ENCODE results near the gene MAT2A. TPM values are rescaled to one million over a fixed set of nuclear protein-coding genes. Genes with fewer than 3 reads are reported as not detected.

MAT2A gene
- total and polyA plus RNA-seq, 9 of the 15 experiments (the other 6 are each of a cell fraction or from before 2014, with no cell fraction given) = 130 to 1,027 (median 240) TPM

GRCh38 chr2:85560812-85561279 lies 21.9 kb downstream of the MAT2A start (continued):
- TF ChIP-seq KAT7 (CRISPR knock-in tag; IDR thresholded peaks at IDR 0.05; ENCODE audit: borderline replicate concordance) = 0 out of 2 replicates have a peak, but pooled peaks have one; percentile 14
- peak; percentile 54 for TF ChIP-seq CHD1 (IDR thresholded peaks at IDR 0.05; ENCODE audit: low read length)

DNA sequence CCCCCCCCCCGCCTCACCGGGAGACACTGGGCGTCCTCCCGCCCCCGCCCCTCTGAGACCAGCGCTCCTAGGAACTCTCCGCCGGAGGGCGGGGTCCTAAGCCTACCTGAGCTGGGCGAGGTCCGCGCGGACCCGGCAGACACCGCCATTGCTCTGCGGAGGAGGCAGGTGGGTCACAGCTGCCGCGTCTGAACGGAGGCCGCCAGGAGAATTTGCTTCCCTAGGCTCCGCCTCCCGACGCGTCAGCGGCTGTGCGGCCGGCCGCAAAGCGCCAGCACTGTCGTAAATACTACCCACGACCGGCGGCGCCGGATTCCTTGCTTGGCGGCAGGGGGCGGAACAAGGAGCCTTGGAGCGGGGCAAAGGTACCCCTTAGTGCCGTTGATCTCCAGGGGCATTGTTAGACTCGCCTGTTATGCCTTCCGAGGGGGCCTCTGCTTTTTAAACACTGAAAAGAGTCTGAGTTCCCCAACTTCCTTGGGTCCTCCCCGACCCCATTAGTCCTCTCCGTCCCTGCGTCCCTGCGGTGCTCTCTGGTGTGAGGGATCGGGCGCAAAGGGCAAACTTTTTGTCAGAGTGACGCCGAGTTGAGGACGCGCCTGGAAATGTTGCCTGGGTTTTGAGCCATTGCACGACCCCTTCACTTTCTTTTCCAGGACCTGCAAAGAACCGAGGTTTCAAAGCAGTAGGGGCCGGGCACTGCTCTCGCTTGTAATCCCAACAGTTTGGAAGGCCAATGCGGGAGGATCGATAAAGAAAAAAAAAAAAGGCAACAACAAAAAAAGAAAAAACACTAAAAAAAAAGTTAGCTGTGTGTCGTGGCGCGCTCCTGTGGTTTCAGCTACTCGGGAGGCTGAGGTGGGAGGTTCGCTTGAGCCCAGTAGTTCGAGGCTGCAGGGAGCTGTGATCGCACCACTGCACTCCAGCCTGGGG lies 22.6 kb downstream of the MAT2A start, which contains the start of gene GGCX:
GGCX (minus strand) TSS at position 214 of the 933 bp plus-strand sequence; CDS start at position 149, 65 bp downstream.
- H3K9me3 ChIP-seq (replicated peaks; ENCODE audit: control insufficient read depth, insufficient read depth, low read depth, low read length) = no peaks in the 10 kb centered on the region
- no peaks in the 10 kb centered on the region for H4K20me1 ChIP-seq (replicated peaks; ENCODE audit: control insufficient read depth, insufficient read depth, low read length)
- H3K79me2 ChIP-seq (ENCODE audit: control insufficient read depth, insufficient read depth, low read length) = peaks cover 35% of the 10 kb centered on the region
- 2% methylated on average over 63 of the region's 64 CpGs for WGBS (ENCODE audit: insufficient coverage, low coverage, missing lambda C conversion rate)
- peak within 1 kb of the TSS; percentile 95 for H3K27ac ChIP-seq (ENCODE audit: extremely low read depth, low read depth, low read length)
- peaks cover 3% of the 10 kb centered on the region for H3K9me1 ChIP-seq (ENCODE audit: control insufficient read depth, insufficient read depth, low read length)
- H3K4me1 ChIP-seq (replicated peaks in 1 of 2; ENCODE audit: control insufficient read depth in 2 of 2, insufficient read depth in 2 of 2, low read length in 2 of 2) = peaks cover 18 to 26% of the 10 kb centered on the region in 2 experiments
- in situ Hi-C loops (cut with MboI) = no loop called here
- H3K4me3 ChIP-seq = peak within 1 kb of the TSS; percentile 79
- ChIA-PET POLR2A (interaction anchor here (0.6 to 16.3 kb wide), 15 partner anchors 12 to 168 kb away, joined by 3 to 358 read pairs (median 4); partner anchors contain the start of genes C2orf68, MAT2A, USP39 and VAMP8), CTCF (ENCODE audit: low intra/inter-chr PET ratio) (interaction anchor here (0.6 to 1.0 kb wide), 2 partner anchors 44 to 141 kb away, joined by 3 to 5 read pairs; no protein-coding TSS in a partner anchor)
- FAIRE-seq = peak; percentile 89
- H3K9ac ChIP-seq (ENCODE audit: insufficient read depth in 1 of 2, low read depth in 2 of 2, low read length in 2 of 2) = peak within 1 kb of the TSS; percentile 95 to 98
- H2AFZ ChIP-seq (ENCODE audit: low read depth, low read length) = peak within 1 kb of the TSS; percentile 100
- intact Hi-C loops (cut with micrococcal nuclease) = loop anchor here (2.0 kb wide), 1 partner anchor 41 kb away; the partner anchor contains the start of gene TMEM150A
- peak; percentile 94 for ATAC-seq
- DNase-seq (ENCODE audit: extremely low read depth in 1 of 4, low spot score in 3 of 4) = peak; percentile 90 to 97 (median 92)
- peaks cover 25% of the 10 kb centered on the region for H3K36me3 ChIP-seq (ENCODE audit: control insufficient read depth, insufficient read depth, low read length)
- TSS peak; percentile 97 for BruUV-seq (replicated peaks)
- H3K4me2 ChIP-seq (ENCODE audit: insufficient read depth, low read length) = peak within 1 kb of the TSS; percentile 100
- no peaks in the 10 kb centered on the region for H3K27me3 ChIP-seq (ENCODE audit: control insufficient read depth in 2 of 2, insufficient read depth in 2 of 2, low read length in 2 of 2)
- peak; percentile 51; a peak in 3 of 4 replicates for TF ChIP-seq MAZ (CRISPR knock-in tag; conservative IDR thresholded peaks at IDR 0.05 in 1 of 2, IDR thresholded peaks at IDR 0.05 in 1 of 2)
- no peak for TF ChIP-seq ZNF197 (CRISPR knock-in tag; IDR thresholded peaks at IDR 0.05; ENCODE audit: low read depth)
- no peak for TF ChIP-seq RHOXF2B (CRISPR knock-in tag; conservative IDR thresholded peaks at IDR 0.05)
- TF ChIP-seq CCAR2 (IDR thresholded peaks at IDR 0.05; ENCODE audit: low read depth, low read length) = no peak
- TF ChIP-seq E2F8 (IDR thresholded peaks at IDR 0.05; ENCODE audit: low read depth, partially characterized antibody) = peak; percentile 80
- 0 out of 2 replicates have a peak, but pooled peaks have one; percentile 31 for TF ChIP-seq TCF7 (IDR thresholded peaks at IDR 0.05; ENCODE audit: borderline replicate concordance)
- TF ChIP-seq, protein P1, sequence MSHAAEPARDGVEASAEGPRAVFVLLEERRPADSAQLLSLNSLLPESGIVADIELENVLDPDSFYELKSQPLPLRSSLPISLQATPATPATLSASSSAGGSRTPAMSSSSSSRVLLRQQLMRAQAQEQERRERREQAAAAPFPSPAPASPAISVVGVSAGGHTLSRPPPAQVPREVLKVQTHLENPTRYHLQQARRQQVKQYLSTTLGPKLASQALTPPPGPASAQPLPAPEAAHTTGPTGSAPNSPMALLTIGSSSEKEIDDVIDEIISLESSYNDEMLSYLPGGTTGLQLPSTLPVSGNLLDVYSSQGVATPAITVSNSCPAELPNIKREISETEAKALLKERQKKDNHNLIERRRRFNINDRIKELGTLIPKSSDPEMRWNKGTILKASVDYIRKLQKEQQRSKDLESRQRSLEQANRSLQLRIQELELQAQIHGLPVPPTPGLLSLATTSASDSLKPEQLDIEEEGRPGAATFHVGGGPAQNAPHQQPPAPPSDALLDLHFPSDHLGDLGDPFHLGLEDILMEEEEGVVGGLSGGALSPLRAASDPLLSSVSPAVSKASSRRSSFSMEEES (CRISPR knock-in tag; IDR thresholded peaks at IDR 0.05) = no peak
- peak; percentile 70 for TF ChIP-seq HCFC1 (IDR thresholded peaks at IDR 0.05; ENCODE audit: low read depth, low read length)

Data from K562 (cell line).